GM10266 (cell line): ENCODE data around the gene ANAPC15.

ENCODE experiments used
- DNase-seq: peaks from one replicate; pipeline ENCODE4 v3.0.0; 2012; ENCODE audit errors: extremely low spot score
- CTCF ChIP-seq: IDR thresholded peaks from 2 replicates; pipeline ENCODE4 v1.5.1; 2012; ENCODE audit warnings: mild to moderate bottlenecking, low read depth; ENCODE audit not compliant: control insufficient read depth, insufficient read depth; ENCODE audit errors: missing control alignments

ANAPC15 gene

GRCh38 chr11:72069200-72069599, 43.3 kb downstream of the ANAPC15 start:
- no peak for TF ChIP-seq CTCF
- DNase-seq = no peak

GRCh38 chr11:72067676-72068075, 44.8 kb downstream of the ANAPC15 start:
- TF ChIP-seq CTCF = no peak
- DNase-seq = no peak

- no peak for TF ChIP-seq CTCF
- no peak for DNase-seq
These were observed 45.2 kb downstream of the ANAPC15 start for GRCh38 chr11:72067266-72067665.

GRCh38 chr11:72066855-72067254, 45.6 kb downstream of the ANAPC15 start:
- TF ChIP-seq CTCF = no peak
- no peak for DNase-seq

- TF ChIP-seq CTCF = no peak
- DNase-seq = no peak
These were observed 50.6 kb downstream of the ANAPC15 start for GRCh38 chr11:72061739-72062396.
